Activated CD4-positive, alpha-beta memory T cell treated with anti-CD3 and anti-CD28 coated beads for 36 hours (primary cell): ENCODE data around the gene FUNDC2. TPM values are rescaled to one million over a fixed set of nuclear protein-coding genes. Genes with fewer than 3 reads are reported as not detected.
A peak's percentile ranks its signal among the peaks of the same experiment; 100 is the strongest.

Experiments used
- CTCF ChIA-PET: fragments of 350-600 bp; sonication (Branson Sonifier 250); formaldehyde crosslinking; loops from one replicate; lab custom pipeline; 2021; ENCODE audit warnings: antibody characterized with exemption, inconsistent platforms; lab: Charles Lee
- POLR2A ChIA-PET: fragments of 350-600 bp; sonication (Branson Sonifier 250); formaldehyde crosslinking; loops from one replicate; lab custom pipeline; 2021; ENCODE audit warnings: antibody characterized with exemption; lab: Charles Lee
- DNase-seq: peaks from one replicate; pipeline ENCODE4 v3.0.0-alpha.2; 2020
- H3K27ac Mint-ChIP-seq: one replicate; pipeline ENCODE4 v1.8.0; 2021; ENCODE audit warnings: mixed read lengths
- H3K27me3 Mint-ChIP-seq: one replicate; pipeline ENCODE4 v1.8.0; 2021; ENCODE audit warnings: mixed read lengths
- H3K36me3 Mint-ChIP-seq: one replicate; pipeline ENCODE4 v1.8.0; 2021; ENCODE audit warnings: mixed read lengths
- H3K4me1 Mint-ChIP-seq: one replicate; pipeline ENCODE4 v1.8.0; 2021; ENCODE audit warnings: low read depth, mixed read lengths
- H3K4me3 Mint-ChIP-seq: one replicate; pipeline ENCODE4 v1.8.0; 2021; ENCODE audit warnings: mild to moderate bottlenecking, mixed read lengths
- H3K9me3 Mint-ChIP-seq: one replicate; pipeline ENCODE4 v1.8.0; 2021; ENCODE audit warnings: mixed read lengths
- intact Hi-C: fragments of 100-400 bp; cut with micrococcal nuclease; formaldehyde crosslinking; loops from one replicate; pipeline ENCODE4 v1.15.1; 2023
- total RNA-seq, 2 experiments: library from RNA; stranded (reverse); gene quantifications; one replicate each; pipeline ENCODE4 v1.2.3, GENCODE V29; 2021

FUNDC2 gene
- total RNA-seq, 2 experiments from 2014 or later, result 95.1 to 95.9 TPM

GRCh38 chrX:155071694-155072280, 45.1 kb downstream of the FUNDC2 start:
- Mint-ChIP-seq H3K27me3 (no peaks in the 10 kb centered on the region), H3K9me3 (no peaks in the 10 kb centered on the region), H3K27ac (peak overlapping the region; percentile 90), H3K36me3 (peaks cover 27% of the 10 kb centered on the region), H3K4me1 (peaks cover 51% of the 10 kb centered on the region), H3K4me3 (peak overlapping the region; percentile 91)
- ChIA-PET POLR2A (no interaction called here), CTCF (no interaction called here)
- intact Hi-C loops, result loop anchor here (1.0 to 5.0 kb wide), 3 partner anchors 15 to 89 kb away; partner anchors contain the start of gene FUNDC2
- no peak for DNase-seq

DNA sequence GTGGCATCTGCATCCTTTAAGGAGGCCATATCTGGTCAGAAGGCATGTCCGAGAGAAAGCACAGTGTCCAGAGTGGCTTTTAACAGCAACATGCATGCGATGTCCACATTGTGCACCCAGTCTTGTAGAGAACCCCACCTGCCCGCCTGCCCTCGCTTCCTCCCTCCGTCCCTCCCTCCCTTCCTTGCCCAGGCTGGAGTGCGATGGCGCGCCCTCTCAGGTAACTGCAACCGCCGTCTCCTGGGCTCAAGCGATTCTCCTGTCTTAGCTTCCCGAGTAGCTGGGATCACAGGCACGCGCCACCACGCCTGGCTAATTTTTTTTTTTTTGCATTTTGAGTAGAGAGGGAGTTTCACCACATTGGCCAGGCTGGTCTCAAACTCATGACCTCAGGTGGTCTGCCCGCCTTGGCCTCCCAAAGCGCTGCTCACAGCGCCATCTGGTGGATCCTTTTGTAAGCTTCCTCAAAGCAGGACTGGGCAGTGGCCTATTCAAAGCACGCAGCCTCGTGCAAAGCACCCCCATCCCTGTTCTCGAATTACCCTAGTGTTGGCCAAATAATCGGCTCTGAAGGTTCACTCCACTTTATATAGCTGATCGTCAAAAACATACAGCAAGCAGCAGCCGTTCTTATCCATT, 59.7 kb downstream of the FUNDC2 start:
- no peaks in the 10 kb centered on the region for H3K9me3 Mint-ChIP-seq
- H3K27me3 Mint-ChIP-seq, result no peaks in the 10 kb centered on the region
- intact Hi-C loops, result loop anchor here (2.0 kb wide), 1 partner anchor 106 kb away; no protein-coding TSS in a partner anchor
- CTCF ChIA-PET, result interaction anchor here (0.6 to 2.2 kb wide), 13 partner anchors 9 to 528 kb away, joined by 3 to 9 read pairs (median 5); no protein-coding TSS in a partner anchor
- POLR2A ChIA-PET, result no interaction called here
- DNase-seq, result peak; percentile 45
- H3K4me1 Mint-ChIP-seq, result peaks cover 4% of the 10 kb centered on the region
- H3K4me3 Mint-ChIP-seq, result no peak overlapping the region
- no peak overlapping the region for H3K27ac Mint-ChIP-seq
- peaks cover 12% of the 10 kb centered on the region for H3K36me3 Mint-ChIP-seq

DNA sequence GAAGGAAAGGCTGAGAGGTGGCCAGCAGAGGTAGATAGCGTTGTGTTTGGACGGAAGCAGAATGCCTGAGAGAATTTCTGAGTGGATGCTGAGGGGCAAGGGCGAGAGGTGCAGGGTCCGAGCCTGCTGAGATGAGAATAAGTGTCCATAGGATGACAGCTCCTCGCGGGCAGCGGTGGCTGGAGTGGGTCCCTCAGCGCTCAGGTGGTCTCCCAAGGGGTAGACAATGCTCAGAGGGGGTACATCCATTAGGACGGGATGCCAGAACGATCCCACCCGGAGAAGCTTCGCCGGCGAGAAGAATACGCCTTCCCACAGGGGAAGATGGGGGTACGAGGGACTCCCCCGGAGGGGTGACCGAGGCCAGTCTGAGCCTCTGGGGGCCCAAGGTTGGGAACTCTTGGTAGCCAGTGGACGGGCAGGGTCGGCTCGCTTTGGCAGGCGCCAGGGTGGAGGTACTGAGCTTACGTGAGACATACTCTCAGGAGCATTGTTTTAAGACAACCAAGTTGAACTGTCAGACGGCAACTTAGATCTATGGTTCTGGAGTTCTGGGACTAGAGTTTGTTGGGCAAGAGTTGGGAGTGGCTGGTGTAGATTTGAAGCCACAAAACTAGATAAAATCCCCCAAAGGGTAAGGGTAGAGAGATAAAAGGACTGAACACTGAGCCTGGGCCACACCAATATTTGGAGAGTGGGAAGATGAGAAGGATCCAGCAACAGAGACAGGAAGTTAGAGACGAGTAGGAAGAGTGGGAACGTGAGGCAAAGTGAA, 60.5 kb downstream of the FUNDC2 start:
- intact Hi-C loops, result loop anchor here (2.0 kb wide), 1 partner anchor 106 kb away; no protein-coding TSS in a partner anchor
- H3K4me3 Mint-ChIP-seq, result no peak overlapping the region
- H3K9me3 Mint-ChIP-seq, result no peaks in the 10 kb centered on the region
- peaks cover 4% of the 10 kb centered on the region for H3K4me1 Mint-ChIP-seq
- no peaks in the 10 kb centered on the region for H3K27me3 Mint-ChIP-seq
- no peak overlapping the region for H3K27ac Mint-ChIP-seq
- DNase-seq, result no peak
- ChIA-PET CTCF (interaction anchor here (0.6 to 2.2 kb wide), 11 partner anchors 9 to 528 kb away, joined by 3 to 9 read pairs (median 5); no protein-coding TSS in a partner anchor), POLR2A (no interaction called here)
- H3K36me3 Mint-ChIP-seq, result peaks cover 12% of the 10 kb centered on the region

DNA sequence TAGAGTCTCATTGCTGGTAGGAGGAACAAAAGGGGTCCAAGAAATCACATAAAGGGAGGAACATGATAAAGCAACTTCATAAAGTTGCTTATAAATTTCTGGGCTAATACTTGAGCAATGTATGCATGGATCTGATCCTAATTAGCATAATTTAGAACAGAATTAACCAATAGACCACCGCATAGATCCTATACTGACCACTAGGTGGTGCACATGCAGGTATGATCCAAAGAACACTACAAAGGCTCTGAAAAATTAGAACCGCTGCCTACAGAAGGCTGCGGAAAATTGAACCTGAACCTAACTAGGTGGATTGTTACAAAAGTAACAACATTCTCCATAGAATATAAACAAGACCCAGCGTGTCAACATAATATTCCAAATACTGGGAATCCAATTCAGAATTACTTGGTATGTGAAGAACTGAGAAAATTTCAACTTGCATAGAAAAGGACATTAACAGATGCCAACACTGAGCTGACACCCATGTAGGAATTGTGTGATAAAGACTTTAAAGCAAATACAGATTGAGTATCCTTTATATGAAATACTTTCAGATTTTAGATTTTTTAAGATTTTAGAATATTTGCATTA, 67.9 kb downstream of the FUNDC2 start:
- peak; percentile 17 for DNase-seq
- no peaks in the 10 kb centered on the region for H3K27me3 Mint-ChIP-seq
- H3K36me3 Mint-ChIP-seq, result peaks cover 13% of the 10 kb centered on the region
- H3K27ac Mint-ChIP-seq, result no peak overlapping the region
- CTCF ChIA-PET, result interaction anchor here (0.6 to 2.9 kb wide), 15 partner anchors 8 to 305 kb away, joined by 3 to 9 read pairs (median 4); partner anchors contain the start of gene VBP1
- POLR2A ChIA-PET, result no interaction called here
- H3K9me3 Mint-ChIP-seq, result no peaks in the 10 kb centered on the region
- H3K4me3 Mint-ChIP-seq, result no peak overlapping the region
- peaks cover 6% of the 10 kb centered on the region for H3K4me1 Mint-ChIP-seq
- intact Hi-C loops, result loop anchor here (10.0 kb wide), 3 partner anchors 50 to 730 kb away; partner anchors contain the start of gene VBP1

DNA sequence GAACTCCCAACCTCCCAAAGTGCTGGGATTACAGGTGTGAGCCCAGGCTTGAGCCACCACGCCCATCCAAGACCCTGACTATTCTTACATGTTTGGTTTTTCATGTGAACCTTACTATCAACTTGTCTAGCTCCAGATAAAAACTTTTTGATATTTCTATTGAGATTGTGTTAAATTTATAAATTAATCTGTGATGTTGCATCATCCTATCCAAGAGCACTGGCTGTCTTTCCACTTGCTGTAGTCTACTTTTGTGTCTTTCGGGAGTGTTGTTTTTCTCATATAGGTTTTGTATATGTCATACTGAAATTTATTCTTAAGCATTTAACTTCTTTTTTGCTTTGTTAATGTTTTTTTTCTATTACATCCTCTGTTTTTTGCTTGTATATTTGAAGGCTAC, 79.3 kb downstream of the FUNDC2 start:
- H3K4me1 Mint-ChIP-seq, result peaks cover 17% of the 10 kb centered on the region
- peaks cover 12% of the 10 kb centered on the region for H3K36me3 Mint-ChIP-seq
- H3K27ac Mint-ChIP-seq, result no peak overlapping the region
- intact Hi-C loops, result no loop called here
- ChIA-PET POLR2A (no interaction called here), CTCF (no interaction called here)
- H3K27me3 Mint-ChIP-seq, result no peaks in the 10 kb centered on the region
- no peaks in the 10 kb centered on the region for H3K9me3 Mint-ChIP-seq
- no peak overlapping the region for H3K4me3 Mint-ChIP-seq
- no peak for DNase-seq

- H3K27ac Mint-ChIP-seq, result no peak overlapping the region
Measured at GRCh38 chrX:155108427-155108826, 81.8 kb downstream of the FUNDC2 start.

More at GRCh38 chrX:155108427-155108826, 81.8 kb downstream of the FUNDC2 start:
- no peak for DNase-seq
- Mint-ChIP-seq H3K4me3 (no peak overlapping the region), H3K4me1 (peaks cover 12% of the 10 kb centered on the region), H3K9me3 (no peaks in the 10 kb centered on the region), H3K36me3 (peaks cover 13% of the 10 kb centered on the region), H3K27me3 (no peaks in the 10 kb centered on the region)
- ChIA-PET POLR2A (no interaction called here), CTCF (interaction anchor here (0.6 to 2.2 kb wide), 4 partner anchors 22 to 190 kb away, joined by 3 to 8 read pairs (median 4); no protein-coding TSS in a partner anchor)
- intact Hi-C loops, result no loop called here

Other genes starting within 250 kb of the FUNDC2 start
- 10 to 100 TPM; 22.6 to 24.2 TPM for gene MPP1, start 221.4 kb upstream of the FUNDC2 start, total RNA-seq
- not detected for gene SMIM9, start 192.2 kb upstream of the FUNDC2 start, total RNA-seq
- 10 to 100 TPM; 42.9 to 43.3 TPM for gene F8A1, start 140.5 kb upstream of the FUNDC2 start, total RNA-seq
- 1 to 10 TPM; 7.5 to 8.9 TPM for gene F8, start 4.1 kb upstream of the FUNDC2 start, total RNA-seq
- gene CMC4, start 44.3 kb downstream of the FUNDC2 start, total RNA-seq, result 1 to 10 TPM; 4.9 to 7.2 TPM
- 10 to 100 TPM; 16.2 to 19.2 TPM for gene MTCP1, start 44.3 kb downstream of the FUNDC2 start, total RNA-seq
- 10 to 100 TPM; 24.4 to 26.7 TPM for gene BRCC3, start 44.7 kb downstream of the FUNDC2 start, total RNA-seq
- 100 to 1,000 TPM in 1 of 2 experiments, 10 to 100 TPM in 1; 89.7 to 100 TPM for gene VBP1, start 189.6 kb downstream of the FUNDC2 start, total RNA-seq
- 10 to 100 TPM; 13.6 to 15.3 TPM for gene RAB39B, start 237.6 kb downstream of the FUNDC2 start, total RNA-seq